CD4-positive, CD25-positive, alpha-beta regulatory T cell (primary cell): ENCODE results near the gene ETFBKMT. TPM values are rescaled to one million over a fixed set of nuclear protein-coding genes. Genes with fewer than 3 reads are reported as not detected.

Source experiments
- ATAC-seq, 2 donors: fragments of 150-1000 bp; cut with Tn5 transposase; one replicate each; pipeline ENCODE4 v1.10.0; 2021; ENCODE audit warnings: low read depth in 2 of 2, moderate number of reproducible peaks in 2 of 2, moderate library complexity in 1 of 2
- DNase-seq, 3 donors: peaks; one replicate each; pipeline versions ENCODE4 v3.0.0 to v3.0.0-alpha.2; 2012 to 2022; ENCODE audit warnings: mixed read lengths in 1 of 3
- H3K27ac ChIP-seq: one replicate; pipeline ENCODE4 v1.7.0; 2013; ENCODE audit warnings: mild to moderate bottlenecking, low read length; ENCODE audit not compliant: insufficient read depth, poor library complexity, severe bottlenecking
- H3K27me3 ChIP-seq: one replicate; pipeline ENCODE4 v1.7.0; 2013; ENCODE audit warnings: low read length; ENCODE audit not compliant: control insufficient read depth, insufficient read depth
- H3K36me3 ChIP-seq: one replicate; pipeline ENCODE4 v1.7.0; 2013; ENCODE audit warnings: mild to moderate bottlenecking, low read length, moderate library complexity; ENCODE audit not compliant: control insufficient read depth, insufficient read depth
- H3K4me1 ChIP-seq: 2 replicates; pipeline ENCODE4 v1.7.0; 2013; ENCODE audit warnings: mild to moderate bottlenecking, low read length; ENCODE audit not compliant: insufficient read depth, control insufficient read depth, poor library complexity, severe bottlenecking
- H3K4me3 ChIP-seq: one replicate; pipeline ENCODE4 v1.7.0; 2013; ENCODE audit warnings: low read depth, mild to moderate bottlenecking, low read length, moderate library complexity
- H3K9me3 ChIP-seq, 2 experiments: 1 replicate in 1 of 2; 2 replicates in 1 of 2; pipeline ENCODE4 v1.7.0; 2013; ENCODE audit warnings: low read length in 2 of 2, mild to moderate bottlenecking in 1 of 2, moderate library complexity in 1 of 2; ENCODE audit not compliant: control insufficient read depth in 2 of 2
- H3K27ac Mint-ChIP-seq, 3 donors: one replicate each; pipeline ENCODE4 v1.8.0; 2020 to 2022; ENCODE audit warnings: mild to moderate bottlenecking in 3 of 3, mixed read lengths in 3 of 3, moderate library complexity in 2 of 3
- H3K27me3 Mint-ChIP-seq: one replicate; pipeline ENCODE4 v1.8.0; 2022; ENCODE audit warnings: mild to moderate bottlenecking, mixed read lengths
- H3K36me3 Mint-ChIP-seq: one replicate; pipeline ENCODE4 v1.8.0; 2020; ENCODE audit warnings: mixed read lengths
- H3K4me1 Mint-ChIP-seq, 4 donors: one replicate each; pipeline ENCODE4 v1.8.0; 2020 to 2022; ENCODE audit warnings: mixed read lengths in 4 of 4, mild to moderate bottlenecking in 1 of 4
- H3K4me3 Mint-ChIP-seq, 4 donors: one replicate each; pipeline ENCODE4 v1.8.0; 2020 to 2022; ENCODE audit warnings: mild to moderate bottlenecking in 4 of 4, mixed read lengths in 4 of 4, moderate library complexity in 3 of 4
- H3K9me3 Mint-ChIP-seq, 7 donors: one replicate each; pipeline ENCODE4 v1.8.0; 2020 to 2022; ENCODE audit warnings: mixed read lengths in 7 of 7, mild to moderate bottlenecking in 3 of 7, moderate library complexity in 2 of 7
- polyA plus RNA-seq, 4 donors: library from polyadenylated mRNA; unstranded; fragments of 300-500 nt; fragmentation: Illumina TruSeq; gene quantifications; one replicate each; pipeline ENCODE4 v1.2.3, GENCODE V29; 2021
- total RNA-seq: library from RNA; stranded (reverse); gene quantifications from one replicate; pipeline ENCODE4 v1.2.3, GENCODE V29; 2022

Gene ETFBKMT
- total and polyA plus RNA-seq, 5 donors from 2014 or later, result 0.39 to 2.0 (median 0.63) TPM

DNA sequence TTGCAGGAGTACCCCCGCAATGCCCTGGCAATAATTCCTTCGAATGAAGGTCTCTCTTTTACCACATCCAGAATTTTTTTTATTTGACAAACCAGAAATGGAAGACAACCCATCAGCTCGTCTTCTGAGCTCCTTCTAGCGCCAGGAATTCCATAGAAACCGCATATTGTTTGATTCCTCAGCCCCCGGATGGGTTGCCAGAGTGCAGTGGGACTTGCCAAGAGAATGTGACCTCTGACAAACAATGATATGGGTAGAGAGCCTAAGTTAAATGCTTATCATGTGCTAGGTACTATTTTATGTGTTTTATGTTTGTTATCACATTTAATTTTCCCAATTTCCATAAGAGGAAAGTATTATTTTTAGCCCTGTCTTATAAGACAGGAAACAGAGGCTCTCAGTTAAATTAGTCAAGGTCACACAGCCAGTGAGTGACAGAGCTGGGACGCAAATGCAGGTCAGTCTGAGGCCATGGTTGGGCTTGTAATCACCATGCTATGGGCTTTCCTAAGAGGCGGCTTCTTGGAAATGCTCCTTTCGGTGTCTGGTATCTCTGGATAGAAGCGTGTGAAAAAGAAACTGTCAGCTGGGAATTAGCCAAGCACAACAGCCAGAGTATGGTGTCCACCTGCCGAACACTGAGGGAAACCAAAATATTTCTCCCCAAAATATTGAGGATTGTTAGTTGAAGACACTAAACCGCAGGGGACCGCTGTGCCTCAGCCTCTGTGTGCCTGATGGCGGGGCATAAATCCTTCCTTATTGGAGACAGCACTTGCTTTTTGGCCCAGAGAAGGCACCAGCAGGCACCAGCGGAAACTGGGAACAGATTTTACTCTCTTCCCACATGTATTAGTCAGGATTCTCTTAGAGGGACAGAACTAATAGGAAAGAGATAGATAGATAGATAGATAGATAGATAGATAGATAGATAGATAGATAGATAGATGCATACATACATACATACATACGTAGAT is 29.4 kb upstream of the ETFBKMT start:
- peaks cover 0 to 1% (median 0%) of the 10 kb centered on the region in 7 donors for H3K9me3 Mint-ChIP-seq

DNA sequence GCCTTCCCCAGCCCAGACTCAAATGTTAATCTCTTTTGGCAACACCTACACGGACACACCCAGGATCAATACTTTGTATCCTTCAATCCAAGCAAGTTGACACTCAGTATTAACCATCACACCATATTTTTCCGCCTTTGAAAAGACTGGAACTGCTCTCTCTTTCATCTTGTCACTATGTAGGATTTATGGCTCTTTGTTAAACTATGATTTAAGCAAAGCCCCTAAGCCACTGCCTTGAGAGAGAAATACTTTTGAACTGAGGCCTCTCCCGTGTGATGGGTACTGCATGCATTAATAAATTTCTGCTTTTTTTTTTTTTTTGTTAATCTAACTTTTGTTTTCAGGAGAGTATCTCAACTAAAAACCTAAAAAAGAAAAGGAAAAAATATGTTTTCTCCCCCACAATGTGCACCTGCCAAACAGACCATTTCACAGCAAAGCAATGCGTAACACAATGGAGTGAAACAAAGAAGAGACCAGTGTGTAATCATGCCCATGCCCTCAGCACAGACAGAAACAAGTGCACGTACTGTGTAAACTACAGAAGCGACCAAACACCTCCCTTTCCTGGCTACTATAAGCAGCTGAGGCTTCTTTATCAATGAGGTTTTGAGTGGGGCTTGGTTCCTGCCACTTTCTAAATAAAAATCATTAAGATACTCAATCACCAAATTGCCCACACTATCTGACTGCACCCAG is 28.3 kb upstream of the ETFBKMT start:
- H3K36me3 ChIP-seq, result no peaks in the 10 kb centered on the region
- Mint-ChIP-seq H3K4me1 (no peaks in the 10 kb centered on the region), H3K27ac (no peak overlapping the region)

More for the DNA sequence above, 29.4 kb upstream of the ETFBKMT start:
- no peaks in the 10 kb centered on the region for H3K4me1 Mint-ChIP-seq
- ATAC-seq, result no peak
- H3K27me3 ChIP-seq, result no peaks in the 10 kb centered on the region
- H3K27me3 Mint-ChIP-seq, result peaks cover 5% of the 10 kb centered on the region
- H3K27ac ChIP-seq, result no peak overlapping the region
- H3K27ac Mint-ChIP-seq, result no peak overlapping the region
- H3K9me3 ChIP-seq, result no peaks in the 10 kb centered on the region
- no peaks in the 10 kb centered on the region for H3K4me1 ChIP-seq
- H3K36me3 Mint-ChIP-seq, result no peaks in the 10 kb centered on the region
- DNase-seq, result no peak
- H3K4me3 ChIP-seq, result no peak overlapping the region
- no peaks in the 10 kb centered on the region for H3K36me3 ChIP-seq
- H3K4me3 Mint-ChIP-seq, result no peak overlapping the region

DNA sequence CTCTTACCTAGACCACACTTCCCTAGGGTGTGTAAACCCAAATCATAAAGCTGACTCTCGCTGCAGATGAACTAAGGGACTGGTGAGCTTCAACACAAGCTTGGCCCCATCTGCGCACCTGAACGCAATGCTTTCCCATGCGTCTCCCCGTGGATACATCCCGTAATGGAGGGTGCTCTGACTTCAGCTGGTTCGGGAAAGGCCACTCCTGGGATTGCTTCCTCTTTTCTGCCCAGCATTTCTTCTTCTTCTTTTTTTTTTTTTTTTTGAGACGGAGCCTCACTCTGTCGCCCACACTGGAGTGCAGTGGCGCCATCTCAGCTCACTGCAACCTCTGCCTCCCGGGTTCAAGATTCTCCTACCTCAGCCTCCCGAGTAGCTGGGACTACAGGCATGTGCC is 27.7 kb upstream of the ETFBKMT start:
- no peaks in the 10 kb centered on the region for H3K9me3 ChIP-seq
- Mint-ChIP-seq H3K27me3 (peaks cover under 1% of the 10 kb centered on the region), H3K36me3 (no peaks in the 10 kb centered on the region), H3K4me3 (no peak overlapping the region), H3K27ac (no peak overlapping the region), H3K4me1 (peaks cover 0 to 5% (median 3%) of the 10 kb centered on the region in 4 donors), H3K9me3 (peaks cover 0 to 1% (median 0%) of the 10 kb centered on the region in 7 donors)
- no peak overlapping the region for H3K27ac ChIP-seq
- no peak for DNase-seq
- H3K4me3 ChIP-seq, result no peak overlapping the region
- H3K36me3 ChIP-seq, result no peaks in the 10 kb centered on the region
- no peak for ATAC-seq
- no peaks in the 10 kb centered on the region for H3K27me3 ChIP-seq
- no peaks in the 10 kb centered on the region for H3K4me1 ChIP-seq

More for the DNA sequence above, 28.3 kb upstream of the ETFBKMT start:
- Histone ChIP-seq H3K27ac (no peak overlapping the region), H3K9me3 (no peaks in the 10 kb centered on the region), H3K27me3 (no peaks in the 10 kb centered on the region), H3K4me3 (no peak overlapping the region), H3K4me1 (no peaks in the 10 kb centered on the region)
- H3K9me3 Mint-ChIP-seq, result peaks cover 0 to 1% (median 0%) of the 10 kb centered on the region in 7 donors
- no peak for ATAC-seq
- H3K4me3 Mint-ChIP-seq, result no peak overlapping the region
- no peaks in the 10 kb centered on the region for H3K36me3 Mint-ChIP-seq
- peaks cover 5% of the 10 kb centered on the region for H3K27me3 Mint-ChIP-seq
- DNase-seq, result no peak

DNA sequence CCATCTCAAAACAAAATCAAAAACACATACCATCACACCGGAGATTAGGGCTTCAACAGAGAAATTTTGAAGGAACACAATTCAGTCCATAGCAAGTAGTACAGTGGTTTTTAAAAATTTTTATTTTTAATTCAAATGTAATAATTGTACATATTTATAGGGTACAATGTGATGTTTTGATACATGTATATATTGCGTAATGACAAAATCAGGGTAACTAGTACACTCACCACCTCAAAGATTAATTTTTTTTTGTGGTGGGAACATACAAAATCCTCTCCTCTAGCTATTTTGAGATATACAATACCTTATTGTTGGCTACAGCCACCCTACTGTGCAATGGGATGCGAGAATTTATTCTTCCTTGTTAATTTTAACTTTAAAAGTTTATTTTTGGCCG is 26.0 kb upstream of the ETFBKMT start:
- no peak for ATAC-seq
- no peak overlapping the region for H3K27ac ChIP-seq
- no peaks in the 10 kb centered on the region for H3K27me3 ChIP-seq
- no peaks in the 10 kb centered on the region for H3K36me3 Mint-ChIP-seq
- no peak for DNase-seq
- H3K4me3 Mint-ChIP-seq, result no peak overlapping the region
- no peaks in the 10 kb centered on the region for H3K36me3 ChIP-seq
- H3K9me3 ChIP-seq, result no peaks in the 10 kb centered on the region
- peaks cover 0 to 1% (median 0%) of the 10 kb centered on the region in 7 donors for H3K9me3 Mint-ChIP-seq
- no peaks in the 10 kb centered on the region for H3K27me3 Mint-ChIP-seq
- H3K4me1 Mint-ChIP-seq, result peaks cover 0 to 6% (median 3%) of the 10 kb centered on the region in 4 donors
- no peak overlapping the region for H3K27ac Mint-ChIP-seq
- no peak overlapping the region for H3K4me3 ChIP-seq
- H3K4me1 ChIP-seq, result no peaks in the 10 kb centered on the region

DNA sequence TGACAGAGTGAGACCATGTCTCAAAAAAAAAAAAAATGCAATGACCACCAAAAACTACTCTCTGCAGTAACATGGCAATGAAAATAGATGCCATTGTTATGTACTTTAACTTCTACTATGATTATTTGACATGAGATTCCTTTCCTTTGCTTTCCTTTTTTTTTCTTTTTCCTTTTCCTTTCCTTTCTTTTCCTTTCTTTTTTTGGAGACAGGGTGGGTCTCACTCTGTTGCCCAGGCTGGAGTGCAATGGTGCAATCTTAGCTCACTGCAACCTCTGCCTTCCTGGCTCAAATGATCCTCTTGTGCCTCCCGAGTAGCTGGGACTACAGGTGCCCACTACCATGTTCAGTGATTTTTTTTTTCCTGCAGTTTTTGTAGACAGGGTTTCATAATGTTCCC is 24.9 kb upstream of the ETFBKMT start:
- Mint-ChIP-seq H3K4me3 (no peak overlapping the region), H3K36me3 (no peaks in the 10 kb centered on the region), H3K9me3 (peaks cover 0 to 1% (median 0%) of the 10 kb centered on the region in 7 donors), H3K27ac (peak overlapping the region in 1 of 3 donors; percentile 8), H3K4me1 (peaks cover 0 to 6% (median 3%) of the 10 kb centered on the region in 4 donors), H3K27me3 (no peaks in the 10 kb centered on the region)
- no peak for DNase-seq
- Histone ChIP-seq H3K27me3 (no peaks in the 10 kb centered on the region), H3K4me1 (no peaks in the 10 kb centered on the region), H3K36me3 (no peaks in the 10 kb centered on the region), H3K9me3 (no peaks in the 10 kb centered on the region), H3K4me3 (no peak overlapping the region), H3K27ac (no peak overlapping the region)
- ATAC-seq, result no peak

DNA sequence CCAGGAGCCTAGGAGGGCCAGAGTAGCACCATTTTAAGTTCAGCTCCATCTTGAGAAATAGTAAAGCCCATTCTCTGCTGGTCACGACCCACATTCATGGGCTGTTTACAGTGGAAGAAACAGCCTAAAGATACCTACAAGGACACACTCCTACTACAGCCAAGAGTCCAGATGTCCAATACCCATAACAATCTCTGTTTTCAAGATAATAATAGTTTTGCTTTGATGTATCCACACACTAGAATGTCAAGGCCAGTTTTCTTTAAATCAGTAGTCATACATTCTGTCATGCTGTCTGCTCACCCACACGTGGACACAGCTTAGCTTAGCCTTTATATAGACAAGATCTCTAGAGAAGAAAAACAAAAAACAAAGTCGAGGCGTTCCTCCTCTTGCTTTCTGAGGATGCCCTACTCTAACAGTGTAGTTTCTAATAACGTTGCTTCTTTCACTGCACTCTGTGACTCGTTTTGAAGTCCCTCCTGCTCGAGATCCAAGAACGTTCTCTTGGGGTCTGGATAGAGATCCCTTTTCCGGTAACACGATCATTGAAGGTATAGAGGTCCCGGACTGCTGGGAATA is 17.9 kb upstream of the ETFBKMT start:
- DNase-seq (no peak), ATAC-seq (no peak)
- no peaks in the 10 kb centered on the region for H3K4me1 ChIP-seq
- peaks cover 2% of the 10 kb centered on the region for H3K27me3 ChIP-seq
- H3K9me3 ChIP-seq, result no peaks in the 10 kb centered on the region
- Mint-ChIP-seq H3K4me1 (peaks cover 0 to 8% (median 2%) of the 10 kb centered on the region in 4 donors), H3K4me3 (no peak overlapping the region), H3K27me3 (peaks cover 9% of the 10 kb centered on the region), H3K9me3 (no peaks in the 10 kb centered on the region), H3K27ac (peak overlapping the region in 1 of 3 donors; percentile 77), H3K36me3 (no peaks in the 10 kb centered on the region)
- no peak overlapping the region for H3K4me3 ChIP-seq
- no peak overlapping the region for H3K27ac ChIP-seq
- H3K36me3 ChIP-seq, result no peaks in the 10 kb centered on the region

DNA sequence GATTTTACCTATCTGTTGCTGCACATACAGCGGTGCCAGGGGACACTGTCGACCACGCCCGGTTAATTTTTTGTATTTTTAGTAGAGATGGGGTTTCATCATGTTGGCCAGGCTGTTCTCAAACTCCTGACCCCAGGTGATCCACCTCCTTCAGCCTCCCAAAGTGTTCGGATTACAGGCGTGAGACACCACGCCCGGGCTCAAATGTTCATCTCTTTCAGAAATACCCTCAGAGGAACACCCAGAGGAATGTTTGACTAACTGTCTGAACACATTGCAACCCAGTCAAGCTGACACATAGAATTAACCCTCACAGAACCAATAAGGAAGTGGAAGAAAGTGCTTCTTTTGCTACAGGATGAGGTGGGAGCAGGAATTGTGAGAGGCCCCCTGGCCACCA is 15.0 kb upstream of the ETFBKMT start:
- ATAC-seq, result no peak
- no peak for DNase-seq
- no peak overlapping the region for H3K27ac Mint-ChIP-seq

More for the DNA sequence above, 15.0 kb upstream of the ETFBKMT start:
- Mint-ChIP-seq H3K27me3 (peaks cover 9% of the 10 kb centered on the region), H3K36me3 (no peaks in the 10 kb centered on the region), H3K4me3 (no peak overlapping the region), H3K9me3 (no peaks in the 10 kb centered on the region), H3K4me1 (peaks cover 0 to 4% (median 0%) of the 10 kb centered on the region in 4 donors)
- no peak overlapping the region for H3K4me3 ChIP-seq
- H3K36me3 ChIP-seq, result no peaks in the 10 kb centered on the region
- no peaks in the 10 kb centered on the region for H3K9me3 ChIP-seq
- H3K4me1 ChIP-seq, result no peaks in the 10 kb centered on the region
- no peak overlapping the region for H3K27ac ChIP-seq
- peaks cover 2% of the 10 kb centered on the region for H3K27me3 ChIP-seq
